K562 (cell line): ENCODE data around the gene RALGAPB. TPM values are rescaled to one million over a fixed set of nuclear protein-coding genes. Genes with fewer than 3 reads are reported as not detected.

Experiments
- ATAC-seq: fragments of 200-7000 bp; cut with Tn5 transposase; 3 replicates; pipeline ENCODE4 v1.9.1; 2020; ENCODE audit warnings: moderate library complexity
- BruUV-seq: library from RNA; stranded (reverse); fragments of 400-500 nt; replicated peaks from 2 replicates; lab custom pipeline; 2021; lab: Mats Ljungman, UMichigan
- CTCF ChIA-PET: fragments of 300-600 bp; formaldehyde crosslinking; extraction: SDS; loops from one replicate; lab custom pipeline; 2021; ENCODE audit warnings: low intra/inter-chr PET ratio; lab: Yijun Ruan, JAX
- POLR2A ChIA-PET: fragments of 300-600, 350-650 bp; sonication (Branson Sonifier 250); formaldehyde crosslinking; extraction: SDS; loops from one replicate; lab custom pipeline; 2021; ENCODE audit warnings: antibody characterized with exemption, inconsistent platforms; lab: Yijun Ruan, JAX
- DNase-seq, 4 experiments: peaks; one replicate each; pipeline versions ENCODE4 v3.0.0 to v3.0.0-alpha.2; 2011 to 2018; ENCODE audit warnings: low spot score in 3 of 4, mixed read lengths in 3 of 4; ENCODE audit errors: extremely low read depth in 1 of 4
- FAIRE-seq: peaks from 2 replicates; lab custom pipeline; 2011; peaks lifted over from hg19 to GRCh38; lab: Jason Lieb, UNC
- H2AFZ ChIP-seq: 2 replicates; pipeline ENCODE4 v1.6.0; 2011; ENCODE audit warnings: low read depth, low read length, control low read depth, inconsistent platforms
- H3K27ac ChIP-seq: fragments of 200-600 bp; 3 replicates; pipeline ENCODE4 v1.8.0; 2011; ENCODE audit warnings: low read depth, mild to moderate bottlenecking, control low read depth, inconsistent platforms, low read length, moderate library complexity, mixed read lengths; ENCODE audit errors: extremely low read depth
- H3K27me3 ChIP-seq, 2 experiments: fragments of 300-600 bp in 1 of 2; 2 replicates in 1 of 2; 3 replicates in 1 of 2; pipeline versions ENCODE4 v1.6.0 to v1.8.0; 2011; ENCODE audit warnings: inconsistent platforms in 2 of 2, low read length in 2 of 2, mild to moderate bottlenecking in 1 of 2, mixed read lengths in 1 of 2, moderate library complexity in 1 of 2; ENCODE audit not compliant: control insufficient read depth in 2 of 2, insufficient read depth in 2 of 2
- H3K36me3 ChIP-seq: fragments of 300-600 bp; 3 replicates; pipeline ENCODE4 v1.8.0; 2011; ENCODE audit warnings: mild to moderate bottlenecking, low read length, inconsistent platforms; ENCODE audit not compliant: control insufficient read depth, insufficient read depth
- H3K4me1 ChIP-seq, 2 experiments: fragments of 200-600 bp in 1 of 2; replicated peaks in 1 of 2; 2 replicates in 1 of 2; 3 replicates in 1 of 2; pipeline versions ENCODE4 v1.5.1 to v1.8.0; 2011; ENCODE audit warnings: inconsistent platforms in 2 of 2, low read length in 2 of 2, mild to moderate bottlenecking in 1 of 2, mixed read lengths in 1 of 2, moderate library complexity in 1 of 2; ENCODE audit not compliant: control insufficient read depth in 2 of 2, insufficient read depth in 2 of 2
- H3K4me2 ChIP-seq: 2 replicates; pipeline ENCODE4 v1.6.1; 2011; ENCODE audit warnings: low read length, control low read depth, inconsistent platforms, mixed read lengths; ENCODE audit not compliant: insufficient read depth
- H3K4me3 ChIP-seq: fragments of 200-600 bp; sonication (generic), shearing (Covaris generic); 2 replicates; pipeline ENCODE4 v1.5.1; 2016; ENCODE audit warnings: control low read depth, inconsistent platforms
- H3K79me2 ChIP-seq: fragments of 200-600 bp; 3 replicates; pipeline ENCODE4 v1.8.0; 2011; ENCODE audit warnings: low read length, inconsistent platforms; ENCODE audit not compliant: control insufficient read depth, insufficient read depth
- H3K9ac ChIP-seq, 2 experiments: 2 replicates each; pipeline versions ENCODE4 v1.6.0 to v1.6.1; 2011; ENCODE audit warnings: low read depth in 2 of 2, low read length in 2 of 2, control low read depth in 1 of 2, inconsistent platforms in 1 of 2, mild to moderate bottlenecking in 1 of 2, mixed read lengths in 1 of 2; ENCODE audit not compliant: insufficient read depth in 1 of 2
- H3K9me1 ChIP-seq: one replicate; pipeline ENCODE4 v1.6.0; 2011; ENCODE audit warnings: inconsistent platforms, mild to moderate bottlenecking, low read length, moderate library complexity; ENCODE audit not compliant: control insufficient read depth, insufficient read depth
- H3K9me3 ChIP-seq: replicated peaks from 2 replicates; pipeline ENCODE4 v1.5.1; 2011; ENCODE audit warnings: low read depth, low read length, inconsistent platforms; ENCODE audit not compliant: control insufficient read depth, insufficient read depth
- H4K20me1 ChIP-seq: replicated peaks from 2 replicates; pipeline ENCODE4 v1.6.1; 2011; ENCODE audit warnings: low read length, inconsistent platforms, mixed read lengths; ENCODE audit not compliant: control insufficient read depth, insufficient read depth
- IRF2 ChIP-seq: sonication (generic); formaldehyde crosslinking; IDR thresholded peaks from 2 replicates; pipeline ENCODE4 v1.8.1; 2022; ENCODE audit warnings: mild to moderate bottlenecking, missing genetic modification reagents
- POLR2AphosphoS5 ChIP-seq: IDR thresholded peaks from 2 replicates; pipeline ENCODE4 v1.6.1; 2011; ENCODE audit warnings: mild to moderate bottlenecking, low read depth, low read length, moderate library complexity; ENCODE audit not compliant: control insufficient read depth, insufficient read depth
- RBFOX2 ChIP-seq: fragments of 200-400 bp; formaldehyde crosslinking; IDR thresholded peaks from 2 replicates; pipeline ENCODE4 v1.6.1; 2017; ENCODE audit warnings: low read depth, mild to moderate bottlenecking, low read length, moderate library complexity
- RHOXF2B ChIP-seq: fragments of 250-450 bp; sonication (Bioruptor Pico); conservative IDR thresholded peaks from 2 replicates; pipeline ENCODE4 v1.5.1; 2021
- TBP ChIP-seq: optimal IDR thresholded peaks from 2 replicates; pipeline ENCODE3; 2011; ENCODE audit warnings: low read depth, low read length, improper control_type of control experiment
- TFE3 ChIP-seq: fragments of 450-650 bp; formaldehyde crosslinking; IDR thresholded peaks from 2 replicates; pipeline ENCODE4 v1.4.0; 2020; ENCODE audit warnings: mild to moderate bottlenecking, mixed read lengths
- XRCC5 ChIP-seq: fragments of 200-400 bp; formaldehyde crosslinking; IDR thresholded peaks from 2 replicates; pipeline ENCODE4 v1.6.1; 2017; ENCODE audit warnings: low read depth, mild to moderate bottlenecking, low read length
- WGBS: fragments of 100-300 bp; shearing (Covaris generic); methylation state at CpG from one replicate; pipeline ENCODE4 v1.1.6; 2016; ENCODE audit warnings: low coverage, mixed read lengths; ENCODE audit not compliant: insufficient coverage; ENCODE audit errors: missing lambda C conversion rate; 5-methylcytosine and 5-hydroxymethylcytosine counted together
- in situ Hi-C: fragments of 300-500 bp; cut with MboI; formaldehyde crosslinking; loops from 4 replicates; pipeline ENCODE4 v1.15.0; 2018; ENCODE audit warnings: inconsistent platforms, mixed read lengths
- intact Hi-C: fragments of 100-400 bp; cut with micrococcal nuclease; formaldehyde crosslinking; loops from 2 replicates; pipeline ENCODE4 v1.14.2; 2022
- polyA plus RNA-seq, 8 experiments: library from polyadenylated mRNA; depleted of rRNA in 4 of 8; stranded (reverse) in 5 of 8; unstranded in 3 of 8; fragments of >200 nt; fragmentation: Nextera tagmentation in 2 of 8; fragmentation: Illumina TruSeq in 1 of 8; extraction: Ambion mirVana in 2 of 8; extraction: Trizol in 1 of 8; gene quantifications; 2 replicates each; pipeline versions ENCODE4 v1.2.1 to v1.2.3, GENCODE V29; 2011 to 2014; ENCODE audit warnings: inconsistent platforms in 1 of 8, missing spikeins in 1 of 8
- total RNA-seq, 7 experiments: library from RNA; depleted of rRNA in 6 of 7; stranded (reverse); fragments of >200 nt in 6 of 7; fragmentation: Illumina TruSeq in 2 of 7; extraction: Trizol in 2 of 7; gene quantifications; 2 replicates each; pipeline versions ENCODE4 v1.2.1 to v1.2.3, GENCODE V29; 2011 to 2021; ENCODE audit warnings: low replicate concordance in 1 of 7

Gene RALGAPB
- total and polyA plus RNA-seq, 9 of the 15 experiments (the other 6 are each of a cell fraction or from before 2014, with no cell fraction given): 4.3 to 25.6 (median 13.6) TPM

GRCh38 chr20:38429301-38429700 is 43.3 kb upstream of the RALGAPB start:
- FAIRE-seq: no peak
- no peak for DNase-seq
- Histone ChIP-seq H3K4me2 (no peak overlapping the region), H3K4me3 (no peak overlapping the region), H3K36me3 (peaks cover 100% of the 10 kb centered on the region), H3K9ac (peak overlapping the region in 1 of 2 experiments; percentile 15; a peak in 1 of 4 replicates), H3K9me3 (no peaks in the 10 kb centered on the region), H2AFZ (no peak overlapping the region), H3K27me3 (no peaks in the 10 kb centered on the region), H4K20me1 (peaks cover 93% of the 10 kb centered on the region), H3K4me1 (peaks cover 20 to 25% of the 10 kb centered on the region in 2 experiments; a peak in 4 of 5 replicates), H3K9me1 (peaks cover 21% of the 10 kb centered on the region), H3K27ac (no peak overlapping the region), H3K79me2 (peaks cover 98% of the 10 kb centered on the region)
- TF ChIP-seq TBP (no peak), XRCC5 (0 out of 2 replicates have a peak, but pooled peaks have one; percentile 38), RHOXF2B (CRISPR knock-in tag) (no peak)
- BruUV-seq: no TSS peak
- in situ Hi-C loops: no loop called here
- WGBS: 88% methylated on average over 3 of the region's 3 CpGs
- ChIA-PET CTCF (no interaction called here), POLR2A (interaction anchor here (0.6 to 3.5 kb wide), 5 partner anchors 8 to 336 kb away, joined by 3 to 21 read pairs (median 4); no protein-coding TSS in a partner anchor)
- no peak for ATAC-seq
- intact Hi-C loops: no loop called here

- Histone ChIP-seq H2AFZ (no peak overlapping the region), H3K9me1 (peaks cover 21% of the 10 kb centered on the region), H3K36me3 (peaks cover 91% of the 10 kb centered on the region), H3K9me3 (no peaks in the 10 kb centered on the region), H3K4me2 (no peak overlapping the region; the same call in 1 of the 2 replicates), H3K9ac (peak overlapping the region in 1 of 2 experiments; percentile 67; a peak in 2 of 4 replicates), H4K20me1 (peaks cover 81% of the 10 kb centered on the region), H3K27me3 (no peaks in the 10 kb centered on the region), H3K4me3 (no peak overlapping the region), H3K27ac (no peak overlapping the region; the same call in 2 of the 3 replicates), H3K4me1 (peaks cover 20 to 31% of the 10 kb centered on the region in 2 experiments; a peak in 4 of 5 replicates), H3K79me2 (peaks cover 93% of the 10 kb centered on the region)
- DNase-seq (no peak), FAIRE-seq (no peak), ATAC-seq (no peak)
- peak; percentile 50; the same call in 1 of the 2 replicates for TF ChIP-seq TFE3 (CRISPR knock-in tag)
- no peak for TF ChIP-seq IRF2 (CRISPR knock-in tag)
- TF ChIP-seq RBFOX2: peak; percentile 50; the same call in 1 of the 2 replicates
- 0 out of 2 replicates have a peak, but pooled peaks have one; percentile 6 for TF ChIP-seq POLR2AphosphoS5
- POLR2A ChIA-PET: interaction anchor here (1.1 to 5.6 kb wide), 5 partner anchors 10 to 93 kb away, joined by 3 to 130 read pairs (median 14); no protein-coding TSS in a partner anchor
- CTCF ChIA-PET: no interaction called here
- intact Hi-C loops: no loop called here
- in situ Hi-C loops: no loop called here
- 87% methylated on average over 8 of the region's 8 CpGs for WGBS
- no TSS peak for BruUV-seq
These were observed 41.8 kb upstream of the RALGAPB start for GRCh38 chr20:38430679-38431325.
